Activated CD4-positive, alpha-beta memory T cell treated with anti-CD3 and anti-CD28 coated beads, Interleukin-2, amount 10 ng/mL, durations not matched to agents 7 days and 5 days (primary cell): ENCODE results near the gene LRP1. TPM values are rescaled to one million over a fixed set of nuclear protein-coding genes. Genes with fewer than 3 reads are reported as not detected.

Source experiments
- total RNA-seq, 2 experiments: library from RNA; stranded (reverse); gene quantifications; one replicate each; pipeline ENCODE4 v1.2.3, GENCODE V29; 2021

LRP1 gene
- total RNA-seq, 2 experiments from 2014 or later: 0.60 to 0.86 TPM

Other genes with a start within 250 kb of the LRP1 start
- gene SDR9C7, start 194.1 kb upstream of the LRP1 start, total RNA-seq: not detected
- gene RDH16, start 170.9 kb upstream of the LRP1 start, total RNA-seq: under 1 TPM; 0.28 to 0.53 TPM
- gene ZBTB39, start 121.9 kb upstream of the LRP1 start, total RNA-seq: 1 to 10 TPM; 7.7 to 7.8 TPM
- gene TAC3, start 112.0 kb upstream of the LRP1 start, total RNA-seq: not detected
- under 1 TPM; 0.28 to 0.65 TPM for gene MYO1A, start 78.4 kb upstream of the LRP1 start, total RNA-seq
- 10 to 100 TPM; 51.7 to 59.2 TPM for gene NEMP1, start 49.7 kb upstream of the LRP1 start, total RNA-seq
- 1 to 10 TPM; 8.7 to 9.6 TPM for gene NAB2, start 39.4 kb upstream of the LRP1 start, total RNA-seq
- 100 to 1,000 TPM; 127 to 128 TPM for gene STAT6, start 17.1 kb upstream of the LRP1 start, total RNA-seq
- gene LRP1-AS, start 19.1 kb downstream of the LRP1 start, total RNA-seq: not detected
- 1 to 10 TPM in 1 of 2 experiments, under 1 TPM in 1; 0.81 to 1.1 TPM for gene NXPH4, start 88.3 kb downstream of the LRP1 start, total RNA-seq
- 100 to 1,000 TPM; 224 to 244 TPM for gene SHMT2, start 101.2 kb downstream of the LRP1 start, total RNA-seq
- gene STAC3, start 122.7 kb downstream of the LRP1 start, total RNA-seq: 1 to 10 TPM; 4.1 to 4.5 TPM